Activated CD8-positive, alpha-beta T cell treated with anti-CD3 and anti-CD28 coated beads, Interleukin-2, amount 10 ng/mL, durations not matched to agents 7 days and 5 days (primary cell): ENCODE measurements around the gene CUEDC1. TPM values are rescaled to one million over a fixed set of nuclear protein-coding genes. Genes with fewer than 3 reads are reported as not detected.

Experiments used
- ATAC-seq: fragments of 150-1000 bp; cut with Tn5 transposase; one replicate; pipeline ENCODE4 v1.10.0; 2021; ENCODE audit warnings: moderate library complexity
- CTCF ChIA-PET: fragments of 350-600 bp; sonication (Branson Sonifier 250); formaldehyde crosslinking; loops from one replicate; lab custom pipeline; 2021; ENCODE audit warnings: antibody characterized with exemption; lab: Charles Lee
- POLR2A ChIA-PET: fragments of 350-600 bp; sonication (Branson Sonifier 250); formaldehyde crosslinking; loops from one replicate; lab custom pipeline; 2021; ENCODE audit warnings: antibody characterized with exemption; lab: Charles Lee
- DNase-seq: peaks from one replicate; pipeline ENCODE4 v3.0.0-alpha.2; 2020
- H3K27ac Mint-ChIP-seq: one replicate; pipeline ENCODE4 v1.8.0; 2021; ENCODE audit warnings: mild to moderate bottlenecking, mixed read lengths
- H3K27me3 Mint-ChIP-seq: one replicate; pipeline ENCODE4 v1.8.0; 2021; ENCODE audit warnings: low read depth, mixed read lengths
- H3K36me3 Mint-ChIP-seq: one replicate; pipeline ENCODE4 v1.8.0; 2021; ENCODE audit warnings: low read depth, mixed read lengths
- H3K4me1 Mint-ChIP-seq: one replicate; pipeline ENCODE4 v1.8.0; 2021; ENCODE audit warnings: low read depth, mixed read lengths
- H3K4me3 Mint-ChIP-seq: one replicate; pipeline ENCODE4 v1.8.0; 2021; ENCODE audit warnings: mild to moderate bottlenecking, mixed read lengths
- H3K9me3 Mint-ChIP-seq: one replicate; pipeline ENCODE4 v1.8.0; 2022; ENCODE audit warnings: mixed read lengths; ENCODE audit not compliant: insufficient read depth
- total RNA-seq, 2 experiments: library from RNA; stranded (reverse); gene quantifications; one replicate each; pipeline ENCODE4 v1.2.3, GENCODE V29; 2021

Gene CUEDC1
- total RNA-seq, 2 experiments from 2014 or later: 0.18 TPM; not detected in 1

DNA sequence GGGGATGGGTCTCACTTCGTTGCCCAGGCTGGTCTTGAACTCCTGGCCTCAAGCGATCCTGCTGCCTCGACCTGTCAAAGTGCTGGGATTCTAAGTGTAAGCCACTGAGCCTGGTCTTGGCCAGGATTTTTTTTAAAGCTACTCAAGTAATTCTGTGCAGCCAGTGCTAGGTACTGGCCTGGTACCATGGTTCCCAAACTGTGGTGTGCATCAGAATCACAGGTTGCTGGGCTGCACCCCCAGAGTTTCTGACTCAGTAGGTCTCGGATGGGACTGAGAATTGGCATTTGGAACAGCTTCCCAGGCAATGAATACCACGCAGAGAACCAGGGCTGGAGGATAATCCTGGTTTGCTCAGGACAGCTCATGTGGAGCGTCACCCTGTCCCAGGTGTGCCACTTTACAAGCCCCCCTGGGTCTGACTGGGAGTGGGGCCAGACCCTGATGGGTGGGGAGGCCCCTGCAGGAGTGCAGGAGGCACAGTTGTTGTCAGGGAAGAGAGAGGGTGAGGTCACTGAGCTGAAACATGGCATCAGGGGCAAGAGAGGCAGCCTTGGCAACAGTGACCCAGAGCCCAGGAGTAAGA, 94.7 kb downstream of the CUEDC1 start:
- POLR2A ChIA-PET: interaction anchor here (1.1 to 4.1 kb wide), 6 partner anchors 10 to 147 kb away, joined by 3 to 23 read pairs (median 6); partner anchors contain the start of genes MRPS23 and SRSF1
- H3K9me3 Mint-ChIP-seq: no peaks in the 10 kb centered on the region
- no peak overlapping the region for H3K27ac Mint-ChIP-seq
- no peak for DNase-seq
- H3K36me3 Mint-ChIP-seq: no peaks in the 10 kb centered on the region
- H3K27me3 Mint-ChIP-seq: peaks cover 44% of the 10 kb centered on the region
- H3K4me1 Mint-ChIP-seq: peaks cover 11% of the 10 kb centered on the region
- CTCF ChIA-PET: interaction anchor here (0.7 to 7.9 kb wide), 21 partner anchors 9 to 312 kb away, joined by 3 to 138 read pairs (median 4); partner anchors contain the start of genes MRPS23 and SRSF1
- H3K4me3 Mint-ChIP-seq: peak overlapping the region; percentile 56
- ATAC-seq: no peak

DNA sequence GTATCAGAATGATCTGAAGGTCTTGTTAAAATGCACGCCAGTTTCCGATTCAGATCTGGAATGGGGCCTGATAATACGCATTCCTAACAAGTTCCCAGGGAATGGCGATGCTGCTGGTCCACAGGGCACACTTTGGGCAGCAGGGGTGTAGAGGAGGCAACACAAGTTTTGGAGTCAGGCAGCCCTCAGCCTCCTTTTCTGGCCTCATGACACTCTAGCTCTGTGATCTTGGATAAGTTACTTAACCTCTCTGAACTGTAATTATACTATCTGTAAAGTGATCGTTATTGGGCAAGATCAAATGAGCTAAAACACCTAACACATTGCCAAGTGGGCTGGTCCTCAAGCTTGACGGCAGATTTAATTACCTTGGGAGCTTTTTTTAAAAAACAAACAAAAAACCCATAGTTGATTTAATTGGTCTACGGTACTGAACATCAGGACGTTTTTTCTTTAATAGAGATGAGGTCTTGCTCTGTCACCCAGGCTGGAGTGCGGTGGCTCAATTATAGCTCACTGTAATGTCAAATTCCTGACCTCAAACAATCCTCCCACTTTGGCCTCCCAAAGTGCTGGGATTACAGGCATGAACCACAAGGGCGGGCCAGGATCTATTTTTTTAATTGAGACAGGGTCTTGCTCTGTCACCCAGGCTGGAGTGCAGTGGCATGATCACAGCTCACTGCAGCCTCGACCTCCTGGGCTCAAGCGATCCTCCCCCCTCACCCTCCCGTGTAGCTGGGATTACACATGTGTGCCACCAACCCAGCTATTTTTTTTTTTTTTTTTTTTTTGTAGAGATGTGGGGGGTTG, 95.4 kb downstream of the CUEDC1 start:
- ChIA-PET CTCF (interaction anchor here (0.7 to 7.9 kb wide), 16 partner anchors 9 to 313 kb away, joined by 3 to 138 read pairs (median 6); partner anchors contain the start of genes MRPS23 and SRSF1), POLR2A (interaction anchor here (1.1 to 4.1 kb wide), 6 partner anchors 9 to 148 kb away, joined by 3 to 23 read pairs (median 6); partner anchors contain the start of genes MRPS23 and SRSF1)
- ATAC-seq (no peak), DNase-seq (no peak)
- Mint-ChIP-seq H3K27ac (no peak overlapping the region), H3K4me1 (peaks cover 11% of the 10 kb centered on the region), H3K4me3 (no peak overlapping the region), H3K36me3 (no peaks in the 10 kb centered on the region), H3K9me3 (no peaks in the 10 kb centered on the region), H3K27me3 (peaks cover 44% of the 10 kb centered on the region)

DNA sequence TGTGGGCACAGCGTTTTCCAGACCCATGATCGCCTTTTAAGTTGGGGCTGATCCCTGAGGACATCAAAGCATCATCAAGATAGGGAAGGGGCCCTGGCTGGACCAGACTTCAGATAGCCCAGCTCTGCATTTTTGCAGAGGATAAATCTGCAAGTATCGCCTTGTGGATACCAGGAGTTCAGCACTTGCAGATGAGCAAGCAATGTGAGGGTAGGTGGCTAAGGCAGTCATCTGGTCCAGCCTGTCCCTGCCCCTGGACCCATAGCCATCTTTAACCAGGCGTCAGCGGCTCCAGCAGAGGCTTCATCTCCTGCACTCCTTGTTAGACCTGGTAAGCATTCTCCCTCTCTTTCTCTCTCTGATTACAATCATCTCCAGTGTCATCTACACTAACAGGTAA, 96.4 kb downstream of the CUEDC1 start:
- Mint-ChIP-seq H3K4me1 (peaks cover 11% of the 10 kb centered on the region), H3K4me3 (no peak overlapping the region), H3K27ac (no peak overlapping the region), H3K27me3 (peaks cover 40% of the 10 kb centered on the region), H3K9me3 (no peaks in the 10 kb centered on the region), H3K36me3 (no peaks in the 10 kb centered on the region)
- DNase-seq: no peak
- ChIA-PET POLR2A (interaction anchor here (0.6 to 4.1 kb wide), 3 partner anchors 9 to 149 kb away, joined by 3 to 23 read pairs (median 6); partner anchors contain the start of genes MRPS23 and SRSF1), CTCF (interaction anchor here (0.9 to 7.9 kb wide), 13 partner anchors 10 to 314 kb away, joined by 3 to 138 read pairs (median 7); no protein-coding TSS in a partner anchor)
- ATAC-seq: no peak

DNA sequence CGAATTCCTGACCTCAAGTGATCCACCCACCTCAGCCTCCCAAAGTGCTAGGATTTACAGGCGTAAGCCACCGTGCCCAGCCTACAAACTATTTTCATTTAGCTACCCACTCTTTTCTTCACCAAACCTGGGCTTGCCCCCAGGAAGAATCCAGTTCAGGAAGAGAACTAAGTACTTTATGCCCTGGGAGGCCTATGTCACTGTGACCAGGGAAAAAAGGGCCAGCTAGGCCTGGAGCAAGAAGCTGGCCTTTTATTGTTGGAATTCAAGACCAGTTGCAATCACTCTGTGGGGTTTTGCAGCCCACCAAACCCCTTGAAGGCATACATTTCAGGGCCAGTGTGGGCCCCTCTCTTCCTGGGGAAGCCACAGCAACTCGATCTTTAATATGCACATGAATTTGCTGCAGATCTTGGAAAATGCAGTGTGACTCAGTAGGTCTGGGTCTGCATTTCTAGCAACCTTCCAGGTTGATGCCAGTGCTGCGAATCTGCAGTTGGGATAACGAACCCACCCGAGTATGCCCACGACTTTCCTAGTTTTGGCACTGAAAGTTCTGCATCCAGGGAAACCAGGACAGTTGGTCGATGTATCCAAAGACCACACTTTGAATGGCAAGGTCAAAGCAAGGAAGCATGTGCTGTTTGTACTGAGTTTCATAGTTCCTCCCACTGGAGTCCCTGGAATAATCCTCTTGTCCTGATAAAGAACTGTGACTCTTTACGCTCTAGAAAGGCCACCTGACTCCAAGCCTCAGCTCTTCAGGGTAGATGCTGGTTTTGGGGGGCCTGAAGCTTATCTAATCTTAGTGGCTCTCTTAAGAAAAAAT, 98.2 kb downstream of the CUEDC1 start:
- no peaks in the 10 kb centered on the region for H3K9me3 Mint-ChIP-seq
- CTCF ChIA-PET: interaction anchor here (1.0 to 7.9 kb wide), 10 partner anchors 12 to 323 kb away, joined by 3 to 138 read pairs (median 4); partner anchors contain the start of gene VEZF1
- no peak overlapping the region for H3K4me3 Mint-ChIP-seq
- DNase-seq (no peak), ATAC-seq (no peak)
- H3K27ac Mint-ChIP-seq: no peak overlapping the region
- H3K4me1 Mint-ChIP-seq: peaks cover 12% of the 10 kb centered on the region
- POLR2A ChIA-PET: no interaction called here
- peaks cover 25% of the 10 kb centered on the region for H3K27me3 Mint-ChIP-seq
- H3K36me3 Mint-ChIP-seq: no peaks in the 10 kb centered on the region

DNA sequence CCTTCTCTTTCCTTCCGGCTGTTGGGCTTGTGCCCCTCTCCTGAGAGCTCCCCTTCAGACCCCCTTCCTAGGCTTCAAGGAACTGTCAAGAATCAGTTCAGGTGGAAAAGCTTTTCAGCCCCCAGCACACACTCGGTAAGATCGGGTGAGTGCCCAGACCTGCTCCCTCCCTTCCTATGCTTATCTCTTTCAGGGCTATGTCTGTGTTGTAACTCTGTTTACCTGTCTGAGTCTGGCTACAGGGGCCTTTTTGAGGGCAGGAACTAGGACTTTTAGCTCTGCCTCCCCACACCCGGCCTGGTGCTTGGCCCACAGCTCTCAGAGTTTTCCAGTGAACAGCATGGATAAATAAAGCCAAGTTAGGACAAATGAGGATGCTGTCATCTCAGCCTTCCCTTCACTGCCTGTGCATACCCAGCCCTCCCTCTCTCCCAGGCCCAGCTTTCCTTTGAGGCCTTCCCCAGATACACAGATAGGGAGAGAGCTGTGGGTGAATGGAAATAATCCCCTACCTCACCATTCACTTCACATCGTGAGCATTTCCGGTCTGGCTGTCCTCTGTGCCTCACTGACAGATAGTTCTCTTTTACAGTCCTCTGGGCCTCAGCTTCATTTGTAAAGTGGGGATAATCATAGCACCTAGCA, 99.7 kb downstream of the CUEDC1 start:
- Mint-ChIP-seq H3K4me1 (peaks cover 15% of the 10 kb centered on the region), H3K9me3 (no peaks in the 10 kb centered on the region), H3K27ac (no peak overlapping the region), H3K36me3 (no peaks in the 10 kb centered on the region), H3K4me3 (no peak overlapping the region), H3K27me3 (peaks cover 15% of the 10 kb centered on the region)
- no peak for ATAC-seq
- ChIA-PET POLR2A (interaction anchor here (1.4 kb wide), 1 partner anchor 152 kb away, joined by 5 read pairs; the partner anchor contains the start of gene SRSF1), CTCF (interaction anchor here (1.2 to 7.9 kb wide), 4 partner anchors 15 to 139 kb away, joined by 3 to 84 read pairs (median 4); partner anchors contain the start of gene VEZF1)
- DNase-seq: no peak

DNA sequence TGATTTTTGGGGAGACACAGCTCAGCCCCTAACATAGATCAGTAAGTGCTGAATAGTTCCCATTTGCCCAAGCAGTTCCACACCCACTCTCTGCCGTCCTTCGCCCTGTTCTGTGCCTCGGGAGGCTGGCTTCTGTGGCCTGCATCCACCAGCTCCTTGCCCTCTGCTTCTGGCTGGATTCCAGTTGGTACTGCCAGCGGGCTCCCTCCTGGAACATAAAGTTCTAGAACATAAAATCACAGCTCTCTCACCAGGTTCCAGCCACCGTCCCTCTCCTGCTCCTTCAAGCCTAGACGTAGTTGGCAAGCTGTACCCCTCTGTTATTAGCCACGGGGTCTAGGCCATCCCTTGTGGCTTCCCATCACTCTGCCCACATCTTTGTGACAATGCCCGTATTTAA, 101.5 kb downstream of the CUEDC1 start:
- ATAC-seq: no peak
- Mint-ChIP-seq H3K4me3 (no peak overlapping the region), H3K9me3 (no peaks in the 10 kb centered on the region), H3K27ac (no peak overlapping the region), H3K27me3 (peaks cover 4% of the 10 kb centered on the region), H3K36me3 (peaks cover 14% of the 10 kb centered on the region), H3K4me1 (peaks cover 29% of the 10 kb centered on the region)
- ChIA-PET POLR2A (interaction anchor here (1.6 kb wide), 1 partner anchor 778 kb away, joined by 4 read pairs; no protein-coding TSS in a partner anchor), CTCF (interaction anchor here (1.1 to 7.9 kb wide), 5 partner anchors 15 to 259 kb away, joined by 3 to 84 read pairs (median 6); no protein-coding TSS in a partner anchor)
- no peak for DNase-seq

DNA sequence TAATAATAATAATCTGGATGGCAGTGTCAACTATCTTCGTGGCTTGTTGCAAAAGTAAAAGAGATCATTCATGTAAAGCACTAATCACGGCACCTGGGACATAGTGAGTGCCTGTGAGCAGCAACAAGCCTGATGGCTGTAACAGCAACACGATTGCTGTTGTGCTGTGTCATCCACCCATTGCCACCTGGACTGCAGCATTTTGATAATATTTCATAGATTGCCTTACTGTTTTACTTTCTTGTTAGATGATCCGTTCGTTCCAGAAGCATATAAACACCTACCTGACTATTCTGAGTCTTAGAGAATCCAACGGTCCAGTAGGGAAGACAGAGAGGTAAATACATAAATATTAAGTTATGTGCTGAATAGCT, 102.3 kb downstream of the CUEDC1 start:
- CTCF ChIA-PET: interaction anchor here (1.7 to 2.4 kb wide), 2 partner anchors 19 to 146 kb away, joined by 4 to 13 read pairs; no protein-coding TSS in a partner anchor
- Mint-ChIP-seq H3K4me1 (peaks cover 35% of the 10 kb centered on the region), H3K27me3 (peaks cover 2% of the 10 kb centered on the region), H3K9me3 (no peaks in the 10 kb centered on the region), H3K27ac (no peak overlapping the region), H3K36me3 (peaks cover 18% of the 10 kb centered on the region), H3K4me3 (no peak overlapping the region)
- POLR2A ChIA-PET: interaction anchor here (1.6 kb wide), 1 partner anchor 779 kb away, joined by 4 read pairs; no protein-coding TSS in a partner anchor
- no peak for ATAC-seq
- no peak for DNase-seq

DNA sequence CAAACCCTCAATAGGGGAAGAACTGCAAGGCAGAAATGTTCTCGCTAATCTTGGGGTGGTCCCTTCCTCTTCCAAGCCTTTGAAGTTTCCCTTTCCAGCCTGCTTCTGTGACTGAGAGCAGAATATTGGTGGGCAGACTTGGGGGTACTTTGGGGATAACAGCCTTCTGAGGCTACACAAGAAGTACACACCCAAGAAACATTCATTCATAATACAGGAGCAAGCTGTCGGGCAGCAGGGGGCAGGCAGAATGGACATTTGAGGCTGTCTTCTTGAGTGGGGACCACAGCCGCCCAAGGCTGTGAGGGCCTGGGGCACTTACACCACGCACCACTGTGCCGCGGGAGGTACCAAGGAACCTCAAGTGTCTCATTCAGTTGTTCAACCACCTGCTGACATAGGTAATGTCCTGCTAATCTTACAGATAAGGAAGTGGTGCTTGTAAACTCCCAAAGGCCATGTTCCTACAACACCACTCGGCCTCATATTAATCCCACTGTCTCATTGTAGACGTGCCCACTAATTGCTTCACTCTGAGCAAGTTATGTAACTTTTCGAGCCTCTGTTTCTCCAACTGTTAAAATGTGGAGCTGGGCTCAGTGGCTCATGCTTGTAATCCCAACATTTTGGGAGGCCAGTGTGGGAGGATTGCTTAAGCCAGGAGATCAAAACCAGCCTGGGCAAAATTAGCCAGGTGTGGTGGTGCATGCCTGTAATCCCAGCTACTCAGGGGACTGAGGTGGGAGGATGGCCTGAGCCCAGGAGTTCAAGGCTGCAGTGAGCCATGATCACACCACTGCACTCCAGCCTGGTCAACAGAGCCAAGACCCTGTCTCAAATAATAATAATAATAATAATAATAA, 102.9 kb downstream of the CUEDC1 start:
- H3K27ac Mint-ChIP-seq: no peak overlapping the region
- no peak for DNase-seq
- POLR2A ChIA-PET: interaction anchor here (4.6 kb wide), 1 partner anchor 155 kb away, joined by 34 read pairs; the partner anchor contains the start of gene SRSF1

DNA sequence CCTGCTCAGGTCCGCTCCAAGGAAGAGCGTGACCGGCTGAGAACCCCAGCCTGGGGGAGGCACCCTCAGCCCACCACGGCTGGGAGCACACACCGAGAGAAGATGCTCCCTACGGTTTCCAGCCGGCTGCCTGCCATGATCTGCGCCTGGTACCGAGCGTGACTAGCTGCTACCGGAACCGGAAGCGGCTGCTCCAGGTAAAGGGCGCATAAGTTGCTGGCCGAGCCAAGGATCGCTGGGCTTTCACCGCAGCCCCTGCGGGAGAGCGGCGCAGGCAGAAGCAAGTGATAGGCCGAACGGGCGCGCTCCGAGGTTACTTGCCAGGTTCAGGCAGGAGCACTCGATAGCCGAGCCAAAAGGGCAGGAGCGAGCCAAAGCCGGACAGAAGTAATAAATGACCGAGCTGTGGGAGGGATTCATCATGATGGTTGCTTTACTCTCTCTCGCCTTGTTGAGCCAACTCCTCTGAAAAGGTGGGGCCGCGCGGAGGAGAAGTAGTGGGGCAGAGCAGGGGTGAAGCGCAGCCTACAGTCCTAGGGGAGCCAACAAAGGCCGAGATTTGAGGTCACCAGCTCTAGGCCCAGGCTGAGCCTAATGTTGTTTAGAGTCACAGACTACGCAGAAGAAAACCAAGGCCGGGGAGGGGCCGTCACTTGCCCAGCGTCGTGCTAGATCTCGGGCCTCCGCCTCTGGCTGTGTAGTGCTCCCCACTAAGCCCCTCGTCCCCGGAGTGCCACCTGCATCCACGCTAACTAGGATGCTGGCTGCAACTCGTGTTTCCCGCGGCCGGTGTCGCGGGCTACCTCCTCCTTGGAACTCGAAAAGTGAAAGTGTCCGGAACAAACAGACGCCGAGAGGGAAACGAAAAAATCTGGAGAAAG, 105.1 kb downstream of the CUEDC1 start, which contains the start of gene MRPS23:
TSS of gene MRPS23 (minus strand) at position 171 of the 881 bp plus-strand sequence. CDS start at position 137, 34 bp downstream.
- H3K27ac Mint-ChIP-seq: peak within 1 kb of the TSS; percentile 99
- no peaks in the 10 kb centered on the region for H3K9me3 Mint-ChIP-seq
- peaks cover 22% of the 10 kb centered on the region for H3K36me3 Mint-ChIP-seq
- peaks cover 40% of the 10 kb centered on the region for H3K4me1 Mint-ChIP-seq
- peak within 1 kb of the TSS; percentile 97 for H3K4me3 Mint-ChIP-seq
- POLR2A ChIA-PET: interaction anchor here (0.7 to 4.6 kb wide), 16 partner anchors 8 to 247 kb away, joined by 3 to 34 read pairs (median 4); partner anchors contain the start of genes DYNLL2, SRSF1 and VEZF1
- DNase-seq (peak; percentile 98), ATAC-seq (peak; percentile 93)
- CTCF ChIA-PET: interaction anchor here (0.8 to 4.8 kb wide), 6 partner anchors 10 to 157 kb away, joined by 3 to 54 read pairs (median 4); partner anchors contain the start of gene SRSF1
- no peaks in the 10 kb centered on the region for H3K27me3 Mint-ChIP-seq

More for the DNA sequence above, 102.9 kb downstream of the CUEDC1 start:
- no peaks in the 10 kb centered on the region for H3K9me3 Mint-ChIP-seq
- peaks cover 2% of the 10 kb centered on the region for H3K27me3 Mint-ChIP-seq
- H3K4me3 Mint-ChIP-seq: peak overlapping the region; percentile 59
- CTCF ChIA-PET: interaction anchor here (1.7 to 2.6 kb wide), 3 partner anchors 18 to 147 kb away, joined by 4 to 20 read pairs (median 13); no protein-coding TSS in a partner anchor
- ATAC-seq: no peak
- peaks cover 35% of the 10 kb centered on the region for H3K4me1 Mint-ChIP-seq
- H3K36me3 Mint-ChIP-seq: peaks cover 18% of the 10 kb centered on the region
